Keratinocyte (primary cell): ENCODE data around the gene RDH5. TPM values are rescaled to one million over a fixed set of nuclear protein-coding genes. Genes with fewer than 3 reads are reported as not detected.
"Not testable (repeated sequence)": the region's sequence is repeated elsewhere in the genome, so short reads cannot be mapped to it uniquely, and the experiment has no call there.

Source experiments
- DNase-seq: peaks from one replicate; pipeline ENCODE4 v3.0.0-alpha.2; 2011; ENCODE audit warnings: low read depth, missing footprints, low spot score
- FAIRE-seq: peaks from 2 replicates; lab custom pipeline; 2011; peaks lifted over from hg19 to GRCh38; lab: Jason Lieb, UNC
- H2AFZ ChIP-seq: 2 replicates; pipeline ENCODE4 v1.6.0; 2012; ENCODE audit warnings: low read length, control low read depth, inconsistent platforms; ENCODE audit not compliant: control insufficient read depth
- H3K27ac ChIP-seq: 2 replicates; pipeline ENCODE4 v1.5.1; 2011; ENCODE audit warnings: low read length; ENCODE audit not compliant: control insufficient read depth, insufficient read depth
- H3K27me3 ChIP-seq: 3 replicates; pipeline ENCODE4 v1.6.0; 2011; ENCODE audit warnings: low read length; ENCODE audit not compliant: control insufficient read depth, insufficient read depth; ENCODE audit errors: extremely low read depth
- H3K36me3 ChIP-seq, 2 experiments: 2 replicates in 1 of 2; 3 replicates in 1 of 2; pipeline ENCODE4 v1.5.1; 2011; ENCODE audit warnings: low read length in 2 of 2, mild to moderate bottlenecking in 1 of 2; ENCODE audit not compliant: control insufficient read depth in 2 of 2, insufficient read depth in 2 of 2; ENCODE audit errors: extremely low read depth in 1 of 2
- H3K4me1 ChIP-seq: 3 replicates; pipeline ENCODE4 v1.5.1; 2011; ENCODE audit warnings: low read length; ENCODE audit not compliant: control insufficient read depth, insufficient read depth; ENCODE audit errors: extremely low read depth
- H3K4me2 ChIP-seq: 3 replicates; pipeline ENCODE4 v1.6.0; 2011; ENCODE audit warnings: low read depth, low read length; ENCODE audit not compliant: control insufficient read depth, insufficient read depth; ENCODE audit errors: extremely low read depth
- H3K4me3 ChIP-seq, 3 experiments: fragments of 200-600 bp in 1 of 3; sonication (generic) in 1 of 3; 2 replicates in 2 of 3; 3 replicates in 1 of 3; pipeline ENCODE4 v1.5.1; 2011 to 2016; ENCODE audit warnings: low read length in 3 of 3, mild to moderate bottlenecking in 3 of 3, control low read depth in 2 of 3, inconsistent platforms in 1 of 3, low read depth in 1 of 3, mixed read lengths in 1 of 3, mixed run types in 1 of 3, moderate library complexity in 1 of 3; ENCODE audit not compliant: control insufficient read depth in 2 of 3, insufficient read depth in 2 of 3; ENCODE audit errors: extremely low read depth in 1 of 3
- H3K79me2 ChIP-seq: 2 replicates; pipeline ENCODE4 v1.6.0; 2012; ENCODE audit warnings: low read length; ENCODE audit not compliant: control insufficient read depth, insufficient read depth
- H3K9ac ChIP-seq: 3 replicates; pipeline ENCODE4 v1.6.0; 2011; ENCODE audit warnings: low read length; ENCODE audit not compliant: control insufficient read depth, insufficient read depth; ENCODE audit errors: extremely low read depth
- H3K9me1 ChIP-seq: 3 replicates; pipeline ENCODE4 v1.6.0; 2011; ENCODE audit warnings: low read length; ENCODE audit not compliant: control insufficient read depth, insufficient read depth; ENCODE audit errors: extremely low read depth
- H3K9me3 ChIP-seq: 2 replicates; pipeline ENCODE4 v1.5.1; 2012; ENCODE audit warnings: low read depth, low read length; ENCODE audit not compliant: control insufficient read depth
- H4K20me1 ChIP-seq: 3 replicates; pipeline ENCODE4 v1.6.0; 2011; ENCODE audit warnings: low read length; ENCODE audit not compliant: control insufficient read depth, insufficient read depth; ENCODE audit errors: extremely low read depth
- CTCF ChIP-seq, 3 experiments: IDR thresholded peaks in 1 of 3; conservative IDR thresholded peaks in 1 of 3; optimal IDR thresholded peaks in 1 of 3; 2 replicates in 2 of 3; 3 replicates in 1 of 3; pipeline versions ENCODE3 to v1.5.1; 2011; ENCODE audit warnings: low read length in 3 of 3, mild to moderate bottlenecking in 3 of 3, moderate library complexity in 2 of 3, control low read depth in 1 of 3, inconsistent platforms in 1 of 3; ENCODE audit not compliant: insufficient read depth in 2 of 3; ENCODE audit errors: extremely low read depth in 1 of 3
- EZH2 ChIP-seq: IDR thresholded peaks from one replicate; pipeline ENCODE4 v1.6.1; 2012; ENCODE audit warnings: inconsistent platforms, mild to moderate bottlenecking, low read length, moderate library complexity
- dilution Hi-C: fragments of 300-500 bp; cut with MboI; formaldehyde crosslinking; loops from one replicate; pipeline ENCODE4 v1.7.0; 2020; ENCODE audit warnings: low sequenced_read_pairs; ENCODE audit not compliant: extremely low pct_ligation_motif_present
- polyA plus RNA-seq, 5 experiments: library from polyadenylated mRNA; depleted of rRNA in 3 of 5; stranded (reverse) in 3 of 5; stranded (forward) in 1 of 5; unstranded in 1 of 5; fragments of >200 nt; gene quantifications; 1 replicate in 1 of 5; 2 replicates in 3 of 5; 3 replicates in 1 of 5; pipeline versions ENCODE4 v1.2.1 to v1.2.3, GENCODE V29; 2011 to 2012; ENCODE audit warnings: missing spikeins in 2 of 5, low read depth in 1 of 5, low replicate concordance in 1 of 5

Gene RDH5
- polyA plus RNA-seq, 1 donor (not counting 4 experiments of a cell fraction or from before 2014, with no cell fraction given) = 1.2 TPM

- H3K4me1 ChIP-seq = no peaks in the 10 kb centered on the region
- peaks cover 20 to 34% of the 10 kb centered on the region in 2 experiments for H3K36me3 ChIP-seq
- no peaks in the 10 kb centered on the region for H3K79me2 ChIP-seq
- H4K20me1 ChIP-seq = no peaks in the 10 kb centered on the region
- dilution Hi-C loops = no loop called here
- H3K27ac ChIP-seq = no peak overlapping the region
- H3K9ac ChIP-seq = no peak overlapping the region
- no peak for TF ChIP-seq CTCF (optimal IDR thresholded peaks at IDR 0.05 in 1 of 3, IDR thresholded peaks at IDR 0.05 in 1 of 3, conservative IDR thresholded peaks at IDR 0.05 in 1 of 3; ENCODE audit: extremely low read depth in 1 of 3, insufficient read depth in 2 of 3, low read length in 3 of 3)
- TF ChIP-seq EZH2 = no peak
- H3K27me3 ChIP-seq = no peaks in the 10 kb centered on the region
- DNase-seq = no peak
- H3K4me2 ChIP-seq = no peak overlapping the region
- no peak overlapping the region for H2AFZ ChIP-seq
- FAIRE-seq = no peak
- H3K4me3 ChIP-seq = no peak overlapping the region
- H3K9me3 ChIP-seq = no peaks in the 10 kb centered on the region
- no peaks in the 10 kb centered on the region for H3K9me1 ChIP-seq
These were observed 35.1 kb downstream of the RDH5 start for GRCh38 chr12:55755246-55755645.

GRCh38 chr12:55757701-55758100 lies 37.5 kb downstream of the RDH5 start:
- Histone ChIP-seq H4K20me1 (no peaks in the 10 kb centered on the region), H2AFZ (no peak overlapping the region), H3K27me3 (no peaks in the 10 kb centered on the region), H3K9ac (no peak overlapping the region), H3K27ac (no peak overlapping the region), H3K9me3 (no peaks in the 10 kb centered on the region), H3K4me3 (no peak overlapping the region), H3K36me3 (peaks cover 18 to 24% of the 10 kb centered on the region in 2 experiments), H3K4me2 (no peak overlapping the region), H3K79me2 (no peaks in the 10 kb centered on the region), H3K9me1 (no peaks in the 10 kb centered on the region), H3K4me1 (no peaks in the 10 kb centered on the region)
- TF ChIP-seq CTCF (optimal IDR thresholded peaks at IDR 0.05 in 1 of 3, IDR thresholded peaks at IDR 0.05 in 1 of 3, conservative IDR thresholded peaks at IDR 0.05 in 1 of 3; ENCODE audit: extremely low read depth in 1 of 3, insufficient read depth in 2 of 3, low read length in 3 of 3) (no peak), EZH2 (no peak)
- dilution Hi-C loops = no loop called here
- FAIRE-seq (no peak), DNase-seq (no peak)

- DNase-seq, H3K9me1 ChIP-seq, H3K79me2 ChIP-seq, H3K27me3 ChIP-seq, H3K9me3 ChIP-seq, H3K4me3 ChIP-seq, H4K20me1 ChIP-seq, dilution Hi-C loops, H2AFZ ChIP-seq, H3K27ac ChIP-seq, FAIRE-seq, H3K9ac ChIP-seq, H3K4me2 ChIP-seq, H3K4me1 ChIP-seq: not testable (repeated sequence)
- H3K36me3 ChIP-seq = peaks cover 14 to 23% of the 10 kb centered on the region in 2 experiments
These were observed 38.4 kb downstream of the RDH5 start for GRCh38 chr12:55758575-55758974.
